ENCODE measurements around the gene PRPF6. TPM values are rescaled to one million over a fixed set of nuclear protein-coding genes. Genes with fewer than 3 reads are reported as not detected.
A peak's percentile ranks its signal among the peaks of the same experiment; 100 is the strongest.

PRPF6 gene
- polyA plus RNA-seq, 3 donors = 29.1 to 47.7 (median 34.5) TPM

DNA sequence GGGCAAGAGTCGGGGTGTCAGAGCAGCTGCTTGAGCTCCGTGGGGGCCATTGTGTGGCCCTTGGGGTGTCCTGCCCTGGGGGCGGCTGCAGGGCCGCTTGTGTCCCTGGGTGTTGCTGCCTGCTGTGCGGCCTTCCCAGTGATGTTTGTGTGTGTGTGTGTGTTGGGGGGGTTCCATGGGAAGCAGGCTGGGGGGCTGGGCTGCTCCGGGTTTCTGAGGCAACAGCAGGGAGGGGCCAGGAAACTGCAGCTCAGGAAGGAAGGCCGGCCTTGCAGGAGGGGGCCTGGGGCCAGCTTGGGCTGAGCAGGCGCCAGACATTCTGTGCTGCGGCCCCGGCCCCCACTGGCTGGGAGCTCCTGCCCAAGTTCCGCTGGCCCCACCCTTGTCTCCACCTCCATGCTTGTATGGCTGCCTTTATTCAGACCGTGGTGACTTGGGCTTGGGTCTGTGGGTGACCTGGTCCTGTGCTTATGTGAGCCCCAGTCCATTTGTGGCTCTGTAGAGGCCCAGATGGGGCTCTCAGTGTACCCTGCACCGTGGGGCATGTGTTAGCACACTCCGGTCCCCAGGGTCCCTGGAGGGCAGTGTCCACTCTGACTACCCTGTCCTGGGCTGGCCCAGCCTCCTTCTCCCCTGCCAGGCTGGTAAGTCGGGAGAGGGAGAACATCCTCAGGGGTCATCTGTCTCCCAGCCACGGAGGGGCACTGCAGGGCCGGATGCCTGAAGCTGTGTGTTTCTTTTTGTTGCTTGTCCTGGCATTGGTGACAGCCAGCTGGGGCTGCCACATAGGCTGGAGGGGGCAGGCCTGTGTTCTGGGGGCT, 73.1 kb downstream of the PRPF6 start:
- peak overlapping the region in 1 of 7 donors; percentile 47 for H3K27ac Mint-ChIP-seq
- peaks cover 21% of the 10 kb centered on the region for H3K4me1 Mint-ChIP-seq
- H3K4me3 ChIP-seq (replicated peaks in 1 of 3; ENCODE audit: low read depth in 2 of 3, low read length in 3 of 3) = no peak overlapping the region
- H3K9ac ChIP-seq (ENCODE audit: insufficient read depth, low read length, poor library complexity, severe bottlenecking) = no peak overlapping the region
- no peak for DNase-seq
- peak overlapping the region; percentile 24 for H2AFZ ChIP-seq (ENCODE audit: insufficient read depth, low read depth, low read length, poor library complexity, severe bottlenecking)
- no peaks in the 10 kb centered on the region for H3K36me3 ChIP-seq (replicated peaks in 1 of 2; ENCODE audit: control insufficient read depth in 1 of 2, insufficient read depth in 2 of 2, low read length in 2 of 2)
- H3K4me1 ChIP-seq (ENCODE audit: control insufficient read depth in 1 of 2, insufficient read depth in 2 of 2, low read length in 2 of 2) = peaks cover 14 to 16% of the 10 kb centered on the region in 2 donors
- no peak overlapping the region for H3K4me2 ChIP-seq (replicated peaks; ENCODE audit: extremely low read depth, low read length, poor library complexity, severe bottlenecking)
- H3K9me3 Mint-ChIP-seq = peaks cover 0 to 5% (median 0%) of the 10 kb centered on the region in 7 donors
- peaks cover 0 to 10% of the 10 kb centered on the region in 2 donors for H3K9me3 ChIP-seq (replicated peaks in 1 of 2; ENCODE audit: control insufficient read depth in 1 of 2, insufficient read depth in 1 of 2, low read length in 2 of 2)
- peaks cover 48 to 81% (median 51%) of the 10 kb centered on the region in 3 donors for H3K27me3 Mint-ChIP-seq (ENCODE audit: low read depth in 3 of 3)
- H4K20me1 ChIP-seq (ENCODE audit: insufficient read depth, low read length) = no peaks in the 10 kb centered on the region
- 10% methylated on average over 15 of the region's 17 CpGs for WGBS (ENCODE audit: insufficient coverage)
- peaks cover 10 to 55% of the 10 kb centered on the region in 2 donors for H3K27me3 ChIP-seq (ENCODE audit: control insufficient read depth in 2 of 2, insufficient read depth in 2 of 2, low read length in 2 of 2)
- no peak overlapping the region for H3K27ac ChIP-seq (ENCODE audit: low read depth in 1 of 2, low read length in 2 of 2)
- H3K4me3 Mint-ChIP-seq = peak overlapping the region in 1 of 2 donors; percentile 21
- no peaks in the 10 kb centered on the region for H3K79me2 ChIP-seq (ENCODE audit: insufficient read depth, low read length)
- intact Hi-C loops (cut with micrococcal nuclease) = no loop called here
- TF ChIP-seq, protein P1, sequence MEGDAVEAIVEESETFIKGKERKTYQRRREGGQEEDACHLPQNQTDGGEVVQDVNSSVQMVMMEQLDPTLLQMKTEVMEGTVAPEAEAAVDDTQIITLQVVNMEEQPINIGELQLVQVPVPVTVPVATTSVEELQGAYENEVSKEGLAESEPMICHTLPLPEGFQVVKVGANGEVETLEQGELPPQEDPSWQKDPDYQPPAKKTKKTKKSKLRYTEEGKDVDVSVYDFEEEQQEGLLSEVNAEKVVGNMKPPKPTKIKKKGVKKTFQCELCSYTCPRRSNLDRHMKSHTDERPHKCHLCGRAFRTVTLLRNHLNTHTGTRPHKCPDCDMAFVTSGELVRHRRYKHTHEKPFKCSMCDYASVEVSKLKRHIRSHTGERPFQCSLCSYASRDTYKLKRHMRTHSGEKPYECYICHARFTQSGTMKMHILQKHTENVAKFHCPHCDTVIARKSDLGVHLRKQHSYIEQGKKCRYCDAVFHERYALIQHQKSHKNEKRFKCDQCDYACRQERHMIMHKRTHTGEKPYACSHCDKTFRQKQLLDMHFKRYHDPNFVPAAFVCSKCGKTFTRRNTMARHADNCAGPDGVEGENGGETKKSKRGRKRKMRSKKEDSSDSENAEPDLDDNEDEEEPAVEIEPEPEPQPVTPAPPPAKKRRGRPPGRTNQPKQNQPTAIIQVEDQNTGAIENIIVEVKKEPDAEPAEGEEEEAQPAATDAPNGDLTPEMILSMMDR (IDR thresholded peaks at IDR 0.05) = peak; percentile 25
- H3K36me3 Mint-ChIP-seq = peaks cover 0 to 3% of the 10 kb centered on the region in 2 donors

- Histone ChIP-seq H3K4me2 (replicated peaks; ENCODE audit: extremely low read depth, low read length, poor library complexity, severe bottlenecking) (no peak overlapping the region), H3K4me1 (ENCODE audit: control insufficient read depth in 1 of 2, insufficient read depth in 2 of 2, low read length in 2 of 2) (peaks cover 10 to 14% of the 10 kb centered on the region in 2 donors), H3K36me3 (replicated peaks in 1 of 2; ENCODE audit: control insufficient read depth in 1 of 2, insufficient read depth in 2 of 2, low read length in 2 of 2) (no peaks in the 10 kb centered on the region), H3K79me2 (ENCODE audit: insufficient read depth, low read length) (no peaks in the 10 kb centered on the region), H3K9ac (ENCODE audit: insufficient read depth, low read length, poor library complexity, severe bottlenecking) (no peak overlapping the region), H3K27ac (ENCODE audit: low read depth in 1 of 2, low read length in 2 of 2) (no peak overlapping the region), H3K4me3 (replicated peaks in 1 of 3; ENCODE audit: low read depth in 2 of 3, low read length in 3 of 3) (no peak overlapping the region), H2AFZ (ENCODE audit: insufficient read depth, low read depth, low read length, poor library complexity, severe bottlenecking) (no peak overlapping the region), H4K20me1 (ENCODE audit: insufficient read depth, low read length) (no peaks in the 10 kb centered on the region), H3K9me3 (replicated peaks in 1 of 2; ENCODE audit: control insufficient read depth in 1 of 2, insufficient read depth in 1 of 2, low read length in 2 of 2) (peaks cover 0 to 3% of the 10 kb centered on the region in 2 donors), H3K27me3 (ENCODE audit: control insufficient read depth in 2 of 2, insufficient read depth in 2 of 2, low read length in 2 of 2) (peaks cover 2 to 46% of the 10 kb centered on the region in 2 donors)
- peaks cover 0 to 3% (median 0%) of the 10 kb centered on the region in 7 donors for H3K9me3 Mint-ChIP-seq
- WGBS (ENCODE audit: insufficient coverage) = 89% methylated on average over 9 of the region's 9 CpGs
- H3K36me3 Mint-ChIP-seq = peaks cover 0 to 3% of the 10 kb centered on the region in 2 donors
- no peak overlapping the region for H3K27ac Mint-ChIP-seq
- H3K4me1 Mint-ChIP-seq = peaks cover 19% of the 10 kb centered on the region
- peaks cover 44 to 73% (median 49%) of the 10 kb centered on the region in 3 donors for H3K27me3 Mint-ChIP-seq (ENCODE audit: low read depth in 3 of 3)
- no peak for DNase-seq
- intact Hi-C loops (cut with micrococcal nuclease) = no loop called here
- peak overlapping the region in 1 of 2 donors; percentile 54 for H3K4me3 Mint-ChIP-seq
- TF ChIP-seq, protein P1 (IDR thresholded peaks at IDR 0.05) = no peak
Measured at GRCh38 chr20:64055396-64055892, 74.5 kb downstream of the PRPF6 start.

Measured in CD14-positive monocyte (primary cell).